GM21367 (cell line): ENCODE results near the gene OGFOD2.

Experiments
- ATAC-seq: cut with Tn5 transposase; IDR thresholded peaks from one replicate; pipeline ENCODE4 v1.9.1; 2021; ENCODE audit not compliant: unreplicated experiment

OGFOD2 gene

DNA sequence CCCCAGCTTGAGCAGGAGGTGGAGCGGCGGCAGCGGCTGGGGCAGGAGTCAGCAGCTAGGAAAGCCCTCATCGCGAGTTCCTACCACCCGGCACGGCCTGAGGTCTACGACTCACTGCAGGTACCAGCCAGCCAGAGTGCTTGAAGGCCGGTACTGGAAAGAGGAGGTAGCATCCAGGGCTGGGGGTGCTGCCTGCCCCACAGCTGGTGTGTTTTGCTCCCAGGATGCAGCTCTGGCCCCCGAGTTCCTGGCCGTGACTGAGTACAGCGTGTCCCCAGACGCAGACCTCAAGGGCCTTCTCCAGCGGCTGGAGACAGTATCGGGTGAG lies 1.6 kb downstream of the OGFOD2 start:
- no peak for ATAC-seq

GRCh38 chr12:122977153-122977552 lies 2.1 kb downstream of the OGFOD2 start:
- ATAC-seq = no peak

DNA sequence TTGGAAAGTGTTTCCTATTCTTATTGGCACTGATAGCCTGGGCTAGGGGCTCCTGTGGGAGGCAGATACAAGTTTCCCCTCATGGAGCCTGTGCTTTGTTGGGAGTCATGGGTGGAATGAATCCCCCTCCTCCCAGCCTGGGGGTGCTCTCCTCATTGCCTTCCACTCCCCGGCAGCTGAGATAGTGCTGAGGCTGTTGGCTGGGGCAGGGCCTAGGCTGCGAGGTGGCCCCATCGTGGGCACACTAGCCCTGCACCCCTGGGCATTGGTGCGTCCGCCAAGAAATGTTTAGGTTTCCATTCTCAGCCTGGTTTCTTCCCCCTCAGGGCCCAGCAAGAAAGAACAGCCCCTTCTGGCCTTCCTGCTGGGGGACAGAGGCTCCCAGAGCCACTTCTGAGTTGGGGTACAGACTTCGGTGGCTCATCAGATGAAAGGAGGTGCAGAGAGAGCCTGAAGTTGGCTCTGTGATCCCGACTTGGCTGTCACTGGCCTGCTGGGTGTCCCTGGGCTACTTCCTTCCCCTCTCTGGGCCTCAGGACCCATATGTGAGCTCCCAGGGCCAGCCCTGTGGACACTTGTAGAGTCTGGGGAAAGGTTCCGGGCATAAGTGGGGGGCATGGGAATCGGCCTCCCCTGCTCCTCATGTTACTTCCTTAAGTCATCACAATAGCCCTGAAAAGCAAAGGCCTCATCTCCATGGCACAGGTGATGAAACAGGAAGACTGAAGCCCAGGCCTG lies 2.8 kb downstream of the OGFOD2 start:
- no peak for ATAC-seq

GRCh38 chr12:122978507-122978955 lies 3.5 kb downstream of the OGFOD2 start:
- no peak for ATAC-seq

- no peak for ATAC-seq
Measured at GRCh38 chr12:122979001-122979907, 4.2 kb downstream of the OGFOD2 start.

DNA sequence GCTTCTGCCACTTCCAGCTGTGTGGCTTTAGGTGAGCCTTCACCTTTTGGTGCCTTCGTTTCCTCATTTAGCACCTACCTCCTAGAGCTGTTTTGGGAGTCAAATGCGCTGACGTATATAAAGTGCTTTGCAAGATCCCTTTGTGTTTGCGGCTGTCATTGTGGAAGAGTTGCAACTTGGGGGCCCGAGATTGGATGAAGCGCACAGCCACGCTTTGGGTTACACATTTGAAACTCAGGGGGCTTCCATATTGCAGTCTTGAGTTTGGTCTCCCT lies 4.8 kb downstream of the OGFOD2 start:
- ATAC-seq = no peak

DNA sequence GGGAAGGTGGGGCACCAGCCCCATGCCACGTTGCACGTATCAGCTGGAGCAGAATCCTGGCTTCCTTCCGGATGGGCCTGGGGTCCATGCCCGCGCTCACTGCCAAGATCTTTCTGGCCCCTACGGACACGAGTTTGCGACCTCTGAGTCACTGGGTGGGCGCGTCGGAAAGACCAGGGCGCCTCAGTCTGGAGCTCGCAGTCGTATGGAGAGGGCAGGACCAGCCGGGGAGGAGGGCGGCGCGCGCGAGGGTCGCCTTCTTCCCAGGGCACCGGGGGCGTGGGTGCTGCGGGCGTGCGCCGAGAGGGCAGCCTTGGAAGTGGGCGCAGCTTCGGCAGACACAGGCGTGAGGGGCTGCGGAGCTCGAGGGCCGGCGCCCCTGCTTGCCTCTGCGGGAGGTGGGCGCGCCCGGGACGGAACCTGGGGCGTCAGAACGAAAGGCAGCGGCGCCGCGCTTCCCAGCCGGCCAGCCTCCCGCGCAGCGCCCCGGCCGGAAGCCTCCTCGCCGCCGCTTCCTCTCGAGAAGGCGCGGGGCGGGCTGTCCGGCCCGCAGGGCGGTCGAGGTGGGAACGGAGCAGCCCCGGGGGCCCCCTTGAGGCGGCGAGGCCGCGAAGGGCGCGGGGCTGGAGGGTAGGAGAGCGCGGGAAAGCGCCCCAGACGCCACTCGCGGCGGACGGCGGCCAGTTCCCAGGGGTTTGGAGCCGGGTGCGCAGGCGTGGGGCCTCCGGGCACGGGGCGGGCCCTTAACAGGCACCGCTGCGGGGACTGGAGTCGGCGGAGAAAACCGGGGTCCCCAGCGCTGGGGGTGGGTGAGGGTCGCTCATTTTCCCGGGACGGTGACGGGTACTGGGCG lies 5.4 kb downstream of the OGFOD2 start, which contains the start of gene ARL6IP4:
TSS of gene ARL6IP4 (plus strand) at position 499 of the 853 bp plus-strand sequence. CDS start 459 bp downstream, outside the sequence.
- no peak for ATAC-seq

DNA sequence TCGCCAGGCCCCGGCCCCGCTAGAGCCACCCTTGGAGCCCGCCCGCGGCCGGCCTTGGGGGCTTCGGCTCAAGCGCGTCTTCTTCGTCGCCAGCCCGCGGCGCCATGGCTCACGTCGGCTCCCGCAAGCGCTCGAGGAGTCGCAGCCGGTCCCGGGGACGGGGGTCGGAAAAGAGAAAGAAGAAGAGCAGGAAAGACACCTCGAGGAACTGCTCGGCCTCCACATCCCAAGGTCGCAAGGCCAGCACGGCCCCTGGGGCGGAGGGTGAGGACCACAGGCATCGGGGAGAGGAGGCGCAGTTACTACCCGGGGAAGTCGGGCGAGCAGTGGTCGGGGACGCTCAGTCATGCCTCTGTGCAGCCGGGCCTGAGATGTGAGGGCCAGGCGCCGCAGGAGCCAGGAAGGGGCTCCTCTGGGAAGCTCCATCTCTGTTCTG lies 6.0 kb downstream of the OGFOD2 start:
- no peak for ATAC-seq

- ATAC-seq = no peak
Measured at GRCh38 chr12:122981587-122982476, 6.8 kb downstream of the OGFOD2 start.

- ATAC-seq = no peak
Measured at GRCh38 chr12:122982477-122982815, 7.4 kb downstream of the OGFOD2 start.

- ATAC-seq = no peak
Measured at GRCh38 chr12:122982963-122983788, 8.1 kb downstream of the OGFOD2 start.

GRCh38 chr12:122983789-122984515 lies 8.9 kb downstream of the OGFOD2 start:
- ATAC-seq = no peak

GRCh38 chr12:122984612-122985337 lies 9.7 kb downstream of the OGFOD2 start:
- no peak for ATAC-seq

DNA sequence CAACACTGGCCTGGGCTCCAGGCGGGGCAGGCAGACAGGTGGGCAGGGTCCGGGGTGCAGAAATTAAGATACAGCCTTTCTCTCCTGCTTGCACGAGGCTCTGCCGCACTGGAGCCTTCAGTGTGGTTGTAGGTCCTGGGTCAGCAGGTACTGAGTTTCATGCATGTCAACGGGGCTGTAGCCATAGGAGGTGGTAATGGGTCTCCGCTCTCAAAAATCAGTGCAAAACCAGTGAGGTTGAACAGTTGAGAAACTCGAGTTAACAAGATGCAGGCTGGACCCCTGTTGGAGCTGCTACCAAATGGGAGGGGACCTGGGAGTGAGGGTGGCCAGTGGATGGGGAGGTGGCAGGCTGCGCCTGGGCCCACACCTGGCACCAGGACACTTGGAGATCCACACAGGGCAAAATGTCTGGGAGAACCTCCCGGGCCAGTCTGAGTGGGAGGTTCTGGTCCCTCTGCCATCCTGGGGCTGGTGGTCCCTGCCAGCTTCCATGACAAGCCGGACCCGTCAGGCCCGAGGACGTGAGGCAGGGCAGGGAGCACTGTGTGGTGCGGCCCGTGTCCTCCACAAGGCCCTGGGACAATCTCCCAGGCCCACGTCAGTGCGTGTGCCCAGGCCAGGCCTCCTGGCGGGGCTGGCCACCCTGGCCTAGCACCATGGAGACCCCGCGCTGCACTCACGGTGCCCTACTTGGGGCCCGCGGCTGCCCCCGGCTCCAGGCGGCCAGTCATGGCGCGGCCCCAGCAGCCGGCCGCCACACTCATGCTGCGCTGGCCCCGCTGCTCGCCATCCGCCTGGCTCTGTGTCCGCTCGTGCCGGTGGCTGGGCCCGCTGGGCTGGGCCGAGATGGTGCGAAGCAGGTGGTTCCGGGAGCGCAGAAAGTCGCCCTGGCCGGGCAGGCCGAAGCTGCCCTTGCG lies 10.6 kb downstream of the OGFOD2 start:
- ATAC-seq = no peak

GRCh38 chr12:122986258-122986871 lies 11.3 kb downstream of the OGFOD2 start:
- ATAC-seq = no peak

GRCh38 chr12:122987086-122987951 lies 12.3 kb downstream of the OGFOD2 start:
- no peak for ATAC-seq
